Ishikawa (cell line): ENCODE measurements around the gene TMEM101.

ENCODE experiments used
- CEBPB ChIP-seq: IDR thresholded peaks from 2 replicates; pipeline ENCODE4 v1.6.1; 2012
- CREB1 ChIP-seq: IDR thresholded peaks from 2 replicates; pipeline ENCODE4 v1.6.1; 2012; ENCODE audit warnings: low read depth
- EGR1 ChIP-seq: IDR thresholded peaks from 2 replicates; pipeline ENCODE4 v1.6.1; 2012
- EP300 ChIP-seq: IDR thresholded peaks from 2 replicates; pipeline ENCODE4 v1.6.1; 2012; ENCODE audit warnings: borderline replicate concordance
- FOXM1 ChIP-seq: IDR thresholded peaks from 2 replicates; pipeline ENCODE4 v1.6.1; 2012; ENCODE audit warnings: low read depth, borderline replicate concordance
- NFIC ChIP-seq: IDR thresholded peaks from 2 replicates; pipeline ENCODE4 v1.6.1; 2012
- RAD21 ChIP-seq: IDR thresholded peaks from 2 replicates; pipeline ENCODE4 v1.6.1; 2012; ENCODE audit warnings: low read depth
- TAF1 ChIP-seq: IDR thresholded peaks from 2 replicates; pipeline ENCODE4 v1.6.1; 2012; ENCODE audit warnings: low read depth, mild to moderate bottlenecking
- TCF12 ChIP-seq: IDR thresholded peaks from 2 replicates; pipeline ENCODE4 v1.6.1; 2012; ENCODE audit warnings: low read depth
- TEAD4 ChIP-seq: IDR thresholded peaks from 2 replicates; pipeline ENCODE4 v1.6.1; 2012
- YY1 ChIP-seq: IDR thresholded peaks from 2 replicates; pipeline ENCODE4 v1.6.1; 2012; ENCODE audit warnings: low read depth
- ZBTB7A ChIP-seq: IDR thresholded peaks from 2 replicates; pipeline ENCODE4 v1.6.1; 2012; ENCODE audit warnings: low read depth
- TF ChIP-seq, protein P1 (sequence below): IDR thresholded peaks from 2 replicates; pipeline ENCODE4 v1.6.1; 2012
- TF ChIP-seq, protein P2 (sequence below): IDR thresholded peaks from 2 replicates; pipeline ENCODE4 v1.6.1; 2012
- TF ChIP-seq, protein P3 (sequence below): IDR thresholded peaks from 2 replicates; pipeline ENCODE4 v1.6.1; 2012; ENCODE audit warnings: low read depth, mild to moderate bottlenecking

Gene TMEM101

DNA sequence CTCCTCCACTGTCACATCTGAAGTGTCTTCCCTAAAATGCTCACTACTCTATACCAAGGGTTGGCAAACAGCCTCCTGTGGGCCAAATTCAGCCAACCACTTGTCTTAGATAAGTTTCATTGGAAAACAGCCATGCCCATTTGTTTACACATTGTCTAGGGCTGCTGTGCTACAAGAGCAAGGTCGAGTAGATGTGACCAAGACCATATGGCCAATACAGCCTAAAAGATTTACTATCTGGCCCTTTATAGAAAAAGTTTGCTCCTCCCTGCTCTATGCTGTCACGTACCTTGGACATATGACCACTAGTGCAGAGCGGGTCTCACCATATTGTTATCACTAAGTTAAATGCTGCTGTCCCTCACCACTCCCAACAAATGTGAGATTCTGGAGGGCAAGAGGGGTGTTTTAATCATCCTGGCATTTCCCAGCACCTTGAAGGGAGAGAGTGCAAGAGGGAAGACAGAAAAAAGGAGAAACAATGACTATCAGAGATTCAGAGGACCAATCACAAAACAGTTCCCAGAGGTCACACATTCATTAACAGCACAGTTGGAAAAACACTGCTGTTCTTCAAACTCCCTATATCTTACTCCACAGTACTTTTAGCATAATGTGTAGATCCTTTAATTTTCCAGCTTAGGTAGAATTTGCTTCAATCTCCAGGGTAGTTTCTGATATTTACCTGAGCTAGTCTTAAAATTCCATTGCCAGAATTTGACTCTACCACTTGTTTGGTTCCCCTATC, 38.5 kb upstream of the TMEM101 start:
- TF ChIP-seq ZBTB7A = no peak
- TF ChIP-seq, protein P1, sequence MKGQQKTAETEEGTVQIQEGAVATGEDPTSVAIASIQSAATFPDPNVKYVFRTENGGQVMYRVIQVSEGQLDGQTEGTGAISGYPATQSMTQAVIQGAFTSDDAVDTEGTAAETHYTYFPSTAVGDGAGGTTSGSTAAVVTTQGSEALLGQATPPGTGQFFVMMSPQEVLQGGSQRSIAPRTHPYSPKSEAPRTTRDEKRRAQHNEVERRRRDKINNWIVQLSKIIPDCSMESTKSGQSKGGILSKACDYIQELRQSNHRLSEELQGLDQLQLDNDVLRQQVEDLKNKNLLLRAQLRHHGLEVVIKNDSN = no peak
- TF ChIP-seq CREB1 = no peak
- TF ChIP-seq, protein P2, sequence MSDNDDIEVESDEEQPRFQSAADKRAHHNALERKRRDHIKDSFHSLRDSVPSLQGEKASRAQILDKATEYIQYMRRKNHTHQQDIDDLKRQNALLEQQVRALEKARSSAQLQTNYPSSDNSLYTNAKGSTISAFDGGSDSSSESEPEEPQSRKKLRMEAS = no peak
- TF ChIP-seq RAD21 = no peak
- TF ChIP-seq TAF1 = no peak
- no peak for TF ChIP-seq NFIC
- no peak for TF ChIP-seq FOXM1
- TF ChIP-seq EP300 = no peak
- no peak for TF ChIP-seq TEAD4
- no peak for TF ChIP-seq CEBPB
- no peak for TF ChIP-seq YY1
- TF ChIP-seq TCF12 = no peak
- no peak for TF ChIP-seq EGR1

DNA sequence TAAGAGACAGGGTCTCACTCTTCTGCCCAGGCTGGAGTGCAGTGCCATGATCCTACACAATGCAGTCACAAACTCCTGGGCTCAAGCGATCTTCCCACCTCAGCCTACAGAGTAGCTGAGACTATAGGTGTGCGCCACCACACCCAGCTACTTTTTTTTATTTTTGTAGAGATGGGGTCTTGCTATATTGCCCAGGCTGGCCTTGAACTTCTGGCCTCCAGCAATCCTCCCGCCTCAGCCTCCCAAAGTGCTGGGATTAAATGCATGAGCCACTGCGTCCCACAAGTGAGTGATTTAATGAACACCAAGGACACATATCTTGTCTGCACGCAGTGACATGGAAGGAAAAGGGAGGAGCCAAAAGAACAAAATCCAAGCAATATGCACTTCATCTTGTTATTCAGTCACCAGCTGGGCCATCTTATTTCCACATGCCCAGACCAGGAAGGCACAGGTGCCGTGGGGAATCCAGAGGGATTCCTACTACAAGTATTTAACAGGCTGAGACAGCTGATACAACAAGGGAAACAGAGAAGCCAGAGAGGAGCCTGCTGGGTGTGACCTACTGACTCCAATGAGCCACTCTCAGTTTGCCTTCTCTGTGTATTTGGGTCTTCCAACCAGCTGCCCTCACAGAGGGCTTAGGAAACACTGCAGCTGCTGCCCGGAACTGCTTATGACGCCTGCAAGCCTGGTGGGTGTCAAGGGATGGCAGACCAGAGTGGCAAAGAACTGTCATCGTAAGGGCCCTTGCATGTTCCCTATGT, 34.7 kb upstream of the TMEM101 start:
- TF ChIP-seq NFIC = no peak
- no peak for TF ChIP-seq YY1
- TF ChIP-seq RAD21 = no peak
- TF ChIP-seq, protein P3, sequence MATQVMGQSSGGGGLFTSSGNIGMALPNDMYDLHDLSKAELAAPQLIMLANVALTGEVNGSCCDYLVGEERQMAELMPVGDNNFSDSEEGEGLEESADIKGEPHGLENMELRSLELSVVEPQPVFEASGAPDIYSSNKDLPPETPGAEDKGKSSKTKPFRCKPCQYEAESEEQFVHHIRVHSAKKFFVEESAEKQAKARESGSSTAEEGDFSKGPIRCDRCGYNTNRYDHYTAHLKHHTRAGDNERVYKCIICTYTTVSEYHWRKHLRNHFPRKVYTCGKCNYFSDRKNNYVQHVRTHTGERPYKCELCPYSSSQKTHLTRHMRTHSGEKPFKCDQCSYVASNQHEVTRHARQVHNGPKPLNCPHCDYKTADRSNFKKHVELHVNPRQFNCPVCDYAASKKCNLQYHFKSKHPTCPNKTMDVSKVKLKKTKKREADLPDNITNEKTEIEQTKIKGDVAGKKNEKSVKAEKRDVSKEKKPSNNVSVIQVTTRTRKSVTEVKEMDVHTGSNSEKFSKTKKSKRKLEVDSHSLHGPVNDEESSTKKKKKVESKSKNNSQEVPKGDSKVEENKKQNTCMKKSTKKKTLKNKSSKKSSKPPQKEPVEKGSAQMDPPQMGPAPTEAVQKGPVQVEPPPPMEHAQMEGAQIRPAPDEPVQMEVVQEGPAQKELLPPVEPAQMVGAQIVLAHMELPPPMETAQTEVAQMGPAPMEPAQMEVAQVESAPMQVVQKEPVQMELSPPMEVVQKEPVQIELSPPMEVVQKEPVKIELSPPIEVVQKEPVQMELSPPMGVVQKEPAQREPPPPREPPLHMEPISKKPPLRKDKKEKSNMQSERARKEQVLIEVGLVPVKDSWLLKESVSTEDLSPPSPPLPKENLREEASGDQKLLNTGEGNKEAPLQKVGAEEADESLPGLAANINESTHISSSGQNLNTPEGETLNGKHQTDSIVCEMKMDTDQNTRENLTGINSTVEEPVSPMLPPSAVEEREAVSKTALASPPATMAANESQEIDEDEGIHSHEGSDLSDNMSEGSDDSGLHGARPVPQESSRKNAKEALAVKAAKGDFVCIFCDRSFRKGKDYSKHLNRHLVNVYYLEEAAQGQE = no peak
- no peak for TF ChIP-seq EP300
- TF ChIP-seq FOXM1 = no peak
- TF ChIP-seq TCF12 = no peak
- no peak for TF ChIP-seq ZBTB7A
- TF ChIP-seq, protein P1 = no peak
- TF ChIP-seq TAF1 = no peak
- TF ChIP-seq, protein P2 = no peak
- no peak for TF ChIP-seq CREB1
- no peak for TF ChIP-seq TEAD4

DNA sequence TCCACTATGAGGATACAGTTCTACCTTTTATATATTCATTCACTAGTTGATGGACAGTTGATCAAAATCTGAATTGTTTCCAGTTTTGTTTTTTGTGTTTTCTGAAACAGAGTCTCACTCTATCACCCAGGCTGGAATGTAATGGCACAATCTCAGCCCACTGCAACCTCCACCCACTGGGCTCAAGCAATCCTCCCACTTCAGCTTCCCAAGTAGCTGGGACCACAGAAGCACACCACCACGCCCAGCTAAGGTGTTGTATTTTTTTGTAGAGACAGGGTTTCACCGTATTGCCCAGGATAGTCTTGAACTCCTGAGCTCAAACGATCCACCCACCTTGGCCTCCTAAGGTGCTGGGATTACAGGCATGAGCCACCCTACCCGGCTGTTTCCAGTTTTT, 30.7 kb upstream of the TMEM101 start:
- no peak for TF ChIP-seq RAD21
- TF ChIP-seq TAF1 = no peak
- no peak for TF ChIP-seq CREB1
- TF ChIP-seq YY1 = no peak
- TF ChIP-seq ZBTB7A = no peak
- TF ChIP-seq EGR1 = no peak
- TF ChIP-seq, protein P2 = no peak

DNA sequence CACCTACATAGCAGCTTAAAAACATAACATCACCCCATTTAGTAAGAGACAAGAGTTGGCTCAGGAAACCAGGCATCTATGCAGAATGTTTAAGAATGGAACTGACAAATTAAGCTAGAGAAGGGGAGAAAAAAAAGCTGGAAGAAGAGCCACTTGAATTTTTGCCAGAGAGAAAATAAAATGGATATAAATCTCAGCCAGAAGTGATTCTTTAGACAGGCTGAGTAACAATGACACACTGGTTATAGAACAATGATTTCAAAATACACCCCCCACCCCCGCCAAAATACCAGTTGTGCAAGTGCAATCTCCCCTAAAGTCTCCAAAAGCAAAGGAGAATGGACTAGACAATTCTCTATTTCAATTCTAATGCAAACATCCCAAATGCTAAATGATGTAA, 29.3 kb upstream of the TMEM101 start:
- TF ChIP-seq CEBPB (no peak), ZBTB7A (no peak), YY1 (no peak), NFIC (no peak)
- TF ChIP-seq, protein P3 = no peak
- TF ChIP-seq, protein P1 = no peak

DNA sequence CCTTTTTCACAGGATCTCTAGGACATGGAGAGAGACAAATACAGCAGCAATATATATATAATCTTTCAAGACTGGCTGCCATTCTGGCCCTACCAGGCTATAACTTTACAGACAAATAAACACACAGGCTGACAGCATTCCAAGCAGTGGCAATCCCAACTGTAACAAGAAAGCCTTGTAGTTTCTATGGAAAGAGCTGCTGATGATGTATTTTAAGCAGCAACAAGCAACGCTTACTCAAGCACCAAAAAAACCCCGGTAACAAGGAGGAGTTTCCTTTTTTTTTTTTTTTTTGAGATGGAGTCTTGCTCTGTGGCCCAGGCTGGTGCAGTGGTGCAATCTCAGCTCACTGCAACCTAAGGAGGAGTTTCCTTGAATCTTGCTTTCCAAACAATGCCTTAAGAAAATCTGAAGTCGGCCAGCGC, 28.5 kb upstream of the TMEM101 start:
- TF ChIP-seq YY1 (no peak), NFIC (no peak), ZBTB7A (no peak), EGR1 (no peak), CEBPB (no peak), RAD21 (no peak)
- TF ChIP-seq, protein P2 = no peak
- TF ChIP-seq, protein P3 = no peak
- TF ChIP-seq, protein P1 = no peak
